OCI-LY7 (cell line): Measurements from ENCODE around the gene ADARB2.

Experiments
- EZH2phosphoT487 ChIP-seq: fragments of 200-600 bp; sonication (generic); IDR thresholded peaks from 2 replicates; pipeline ENCODE4 v1.6.1; 2018; ENCODE audit warnings: low read depth, borderline replicate concordance, mild to moderate bottlenecking, mixed run types, antibody characterized with exemption, low read length, moderate library complexity, mixed read lengths
- TF ChIP-seq, protein P1 (sequence below): fragments of 200-600 bp; sonication (generic); conservative IDR thresholded peaks from 2 replicates; pipeline ENCODE4 v1.5.1; 2014; ENCODE audit warnings: mild to moderate bottlenecking, antibody characterized with exemption, low read length, moderate library complexity, mixed read lengths

- TF ChIP-seq, protein P1, sequence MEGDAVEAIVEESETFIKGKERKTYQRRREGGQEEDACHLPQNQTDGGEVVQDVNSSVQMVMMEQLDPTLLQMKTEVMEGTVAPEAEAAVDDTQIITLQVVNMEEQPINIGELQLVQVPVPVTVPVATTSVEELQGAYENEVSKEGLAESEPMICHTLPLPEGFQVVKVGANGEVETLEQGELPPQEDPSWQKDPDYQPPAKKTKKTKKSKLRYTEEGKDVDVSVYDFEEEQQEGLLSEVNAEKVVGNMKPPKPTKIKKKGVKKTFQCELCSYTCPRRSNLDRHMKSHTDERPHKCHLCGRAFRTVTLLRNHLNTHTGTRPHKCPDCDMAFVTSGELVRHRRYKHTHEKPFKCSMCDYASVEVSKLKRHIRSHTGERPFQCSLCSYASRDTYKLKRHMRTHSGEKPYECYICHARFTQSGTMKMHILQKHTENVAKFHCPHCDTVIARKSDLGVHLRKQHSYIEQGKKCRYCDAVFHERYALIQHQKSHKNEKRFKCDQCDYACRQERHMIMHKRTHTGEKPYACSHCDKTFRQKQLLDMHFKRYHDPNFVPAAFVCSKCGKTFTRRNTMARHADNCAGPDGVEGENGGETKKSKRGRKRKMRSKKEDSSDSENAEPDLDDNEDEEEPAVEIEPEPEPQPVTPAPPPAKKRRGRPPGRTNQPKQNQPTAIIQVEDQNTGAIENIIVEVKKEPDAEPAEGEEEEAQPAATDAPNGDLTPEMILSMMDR, result peak; percentile 66
- no peak for TF ChIP-seq EZH2phosphoT487
Measured at GRCh38 chr10:1372212-1372611, 365.1 kb downstream of the ADARB2 start.
